Kidney capillary endothelial cell (primary cell): ENCODE results near the gene IPO9.

Experiments used
- DNase-seq: peaks from one replicate; pipeline ENCODE4 v3.0.0-alpha.2; 2018; ENCODE audit warnings: low spot score

The IPO9 gene

DNA sequence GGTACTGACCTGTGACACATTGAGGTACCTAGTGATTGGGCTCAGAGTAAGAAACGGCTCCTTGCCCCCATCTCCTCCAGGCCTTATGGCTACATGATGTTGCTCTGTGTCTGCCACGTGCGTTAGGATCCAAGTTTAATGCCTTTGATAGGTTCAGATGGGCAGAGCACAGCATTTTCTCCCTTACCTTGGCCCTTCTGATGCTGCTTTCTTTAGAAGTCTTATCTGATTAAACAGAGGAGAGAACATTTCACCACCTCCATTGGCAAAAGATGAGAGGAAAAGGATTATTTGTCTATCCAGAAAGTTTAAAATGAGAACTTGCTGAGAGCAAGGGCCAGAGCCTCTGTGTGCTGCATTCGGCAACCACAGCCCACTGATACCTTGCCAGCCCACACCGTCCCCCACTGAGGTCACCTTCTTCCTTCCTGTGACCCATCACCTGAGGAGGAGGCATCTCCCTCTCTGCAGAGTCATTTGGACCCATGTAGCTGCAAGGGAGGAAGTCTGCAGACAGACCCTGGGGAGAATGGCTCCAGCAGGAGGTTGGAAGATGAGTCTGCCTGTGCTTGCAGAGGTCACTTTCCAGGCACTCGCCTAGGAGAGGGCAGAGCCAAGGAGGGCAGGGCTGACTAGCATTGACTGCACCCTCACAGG, 76.4 kb downstream of the IPO9 start:
- DNase-seq, result no peak

- no peak for DNase-seq
Measured at GRCh38 chr1:201906336-201906735, 77.4 kb downstream of the IPO9 start.

- DNase-seq, result no peak
Measured at GRCh38 chr1:201907621-201908020, 78.7 kb downstream of the IPO9 start.

DNA sequence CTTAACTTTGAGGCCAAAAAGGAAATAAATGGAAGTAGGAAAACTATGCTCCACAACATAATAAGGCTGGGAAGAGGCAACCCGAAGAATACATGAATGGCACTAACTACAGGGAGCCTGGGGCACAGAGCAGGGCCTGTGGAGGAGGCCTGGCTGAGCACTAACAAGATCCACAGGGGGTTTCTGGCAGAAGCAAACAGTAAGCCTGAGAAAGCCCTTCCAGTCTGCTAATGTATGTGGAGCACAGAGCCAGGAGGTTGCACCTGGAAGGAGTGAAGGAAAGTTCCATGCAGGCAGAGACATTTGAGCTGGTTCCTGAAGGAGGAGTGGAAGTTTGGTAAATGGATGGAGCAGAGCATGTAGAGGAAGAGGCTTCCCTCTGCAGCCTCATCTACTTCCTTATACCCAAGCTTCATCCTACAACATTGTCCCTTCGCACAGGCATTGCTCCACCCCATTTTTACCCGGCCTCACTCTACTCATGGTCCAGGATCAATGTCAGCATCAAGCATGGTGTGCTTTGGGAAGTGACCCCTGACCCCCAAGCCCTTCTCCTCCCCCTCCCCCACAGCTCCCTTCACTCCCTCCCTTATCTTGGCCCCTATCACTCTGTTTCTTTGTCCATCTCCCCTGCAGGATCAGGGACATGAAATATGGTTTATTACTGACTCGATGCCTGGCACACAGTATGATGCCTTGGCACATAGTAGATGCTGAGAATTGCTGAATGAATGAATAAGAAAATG, 83.0 kb downstream of the IPO9 start:
- DNase-seq, result no peak

DNA sequence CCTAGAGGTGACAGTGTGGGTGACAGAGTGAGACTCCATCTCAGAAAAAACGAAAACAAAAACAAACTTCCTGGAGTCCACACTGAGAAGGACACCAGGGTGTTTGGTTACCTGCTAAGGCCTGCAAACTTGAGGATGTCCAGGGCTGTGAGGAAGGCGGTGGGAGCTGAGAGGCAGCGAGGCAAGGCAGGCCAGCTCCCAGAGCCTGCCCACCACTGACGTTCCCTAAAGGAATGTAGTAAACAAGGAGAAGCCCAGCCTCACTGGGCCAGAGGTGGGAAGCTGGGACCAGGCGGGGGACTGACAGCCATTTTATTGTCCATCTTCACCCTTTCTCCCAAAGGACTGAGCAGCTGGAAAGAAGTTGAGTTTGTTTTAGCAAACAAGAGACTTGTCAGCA, 83.9 kb downstream of the IPO9 start:
- no peak for DNase-seq

GRCh38 chr1:201914456-201915235, 85.7 kb downstream of the IPO9 start:
- no peak for DNase-seq

- peak; percentile 60 for DNase-seq
Measured at GRCh38 chr1:201916649-201917249, 87.8 kb downstream of the IPO9 start.

DNA sequence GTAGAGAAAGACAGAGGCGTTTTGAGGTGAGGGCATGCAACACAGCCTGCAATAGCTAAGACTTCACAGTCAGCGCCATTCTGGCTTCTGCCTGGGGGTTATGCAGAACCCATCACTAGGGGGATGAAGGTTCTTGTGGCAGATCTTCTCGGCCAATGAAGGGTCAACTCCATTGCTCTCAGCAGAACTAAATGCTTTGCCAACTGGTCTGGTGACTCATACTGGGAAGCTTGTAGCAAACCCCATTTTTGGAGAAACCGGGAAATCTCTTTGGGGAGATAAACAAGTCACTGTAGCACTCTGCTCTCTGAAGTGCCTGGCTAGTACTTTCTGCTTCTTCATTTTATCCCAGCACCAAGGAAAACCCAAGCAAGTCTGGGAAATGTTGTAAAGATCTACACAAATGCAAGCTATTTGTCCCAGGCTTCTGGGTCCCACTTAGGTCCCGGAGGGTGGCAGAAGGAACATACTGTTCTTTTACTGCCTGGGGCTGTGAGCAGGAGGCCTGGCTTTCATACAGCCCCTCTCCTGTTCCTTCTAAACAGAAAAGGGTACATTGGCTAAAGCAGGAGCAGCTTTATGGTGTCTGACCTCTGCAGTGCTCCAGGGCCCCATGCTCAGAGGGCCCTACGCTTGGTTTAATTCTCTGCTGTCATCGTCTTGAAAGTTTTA, 88.5 kb downstream of the IPO9 start:
- DNase-seq, result no peak

- no peak for DNase-seq
Measured at GRCh38 chr1:201918343-201918742, 89.4 kb downstream of the IPO9 start.

- no peak for DNase-seq
Measured at GRCh38 chr1:201921952-201922558, 93.1 kb downstream of the IPO9 start.

DNA sequence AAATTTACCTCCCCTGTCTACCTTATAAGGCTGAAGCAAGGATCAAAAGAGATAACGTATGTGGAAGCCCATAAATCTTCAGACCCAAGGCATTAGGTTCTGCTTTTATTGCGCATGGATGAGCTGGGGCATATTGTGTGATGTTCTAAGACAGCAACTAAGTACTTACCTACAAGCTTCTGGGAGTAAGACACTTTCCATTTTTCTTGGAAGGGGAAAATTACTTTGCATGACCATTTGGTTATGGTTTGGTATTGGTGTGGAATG, 96.3 kb downstream of the IPO9 start:
- no peak for DNase-seq

DNA sequence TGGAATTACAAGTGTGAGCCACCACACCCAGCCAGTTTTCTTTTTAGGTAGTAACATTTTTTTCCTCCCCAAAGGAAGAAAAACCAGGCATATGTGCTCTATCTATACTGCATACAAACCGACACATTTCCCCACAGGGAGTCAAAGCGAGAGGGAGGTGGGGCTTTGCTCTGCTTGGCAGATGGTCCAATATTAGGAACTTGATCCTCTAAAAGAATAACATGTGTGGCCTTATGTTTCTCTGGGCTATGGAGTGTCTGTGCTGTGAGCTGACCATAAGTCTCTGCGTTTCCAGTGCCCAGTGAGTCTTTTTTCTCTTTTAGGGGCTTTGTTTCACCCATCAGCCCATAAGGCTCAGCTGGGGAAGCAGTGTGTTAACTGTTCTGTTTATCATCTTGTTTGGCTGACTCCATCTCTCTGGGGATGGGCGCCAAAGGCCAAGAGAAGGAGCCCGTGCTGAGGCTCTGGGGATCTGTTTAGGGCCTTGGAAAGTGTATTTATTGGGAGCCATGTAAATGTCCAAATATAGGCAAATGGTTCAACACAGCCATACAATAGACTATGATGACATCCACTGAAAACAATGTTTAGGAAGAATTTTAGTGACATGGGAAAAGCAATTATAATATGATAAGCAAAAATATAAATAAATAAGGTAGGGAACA, 97.2 kb downstream of the IPO9 start:
- DNase-seq, result no peak

DNA sequence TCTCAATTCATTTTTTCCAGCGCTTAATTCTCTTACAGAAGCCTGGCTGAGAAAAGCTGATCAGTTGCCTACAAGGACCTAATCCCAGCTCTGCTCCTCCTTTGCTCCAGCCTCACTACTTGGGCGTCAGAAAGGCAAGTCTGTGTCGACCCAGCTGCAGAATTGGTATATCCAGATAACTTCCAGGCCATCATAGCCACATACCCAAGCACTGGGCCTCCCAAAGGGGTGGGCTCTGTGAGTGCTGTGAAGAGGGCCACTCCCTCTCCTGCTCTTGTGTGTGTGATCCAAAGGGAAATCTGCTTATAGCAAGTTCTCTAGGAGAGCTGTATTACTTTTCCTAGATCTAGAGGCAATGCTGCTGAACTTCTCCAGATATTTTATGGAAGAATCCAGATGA, 99.3 kb downstream of the IPO9 start:
- no peak for DNase-seq

- no peak for DNase-seq
Measured at GRCh38 chr1:201930137-201930536, 101.2 kb downstream of the IPO9 start.

DNA sequence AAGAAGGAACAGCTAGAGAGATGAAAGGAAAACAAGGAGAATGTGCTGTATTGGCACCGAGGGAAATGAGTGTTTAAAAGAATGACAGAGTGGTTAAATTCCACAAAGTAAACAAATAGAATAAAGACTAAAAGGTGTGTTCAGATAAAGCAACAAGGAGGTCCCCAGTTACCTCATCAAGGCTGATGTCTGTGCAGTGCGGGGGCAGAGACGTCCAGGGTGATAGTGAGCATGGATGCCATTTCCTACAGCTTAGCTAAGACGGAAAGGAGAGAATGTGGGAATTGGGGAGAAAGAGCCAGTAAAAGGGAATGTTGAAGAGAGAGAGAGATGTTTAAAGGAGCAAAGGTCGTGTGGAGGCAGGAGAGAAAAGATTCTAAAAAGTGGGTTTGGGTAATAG, 101.8 kb downstream of the IPO9 start:
- DNase-seq, result no peak
